LHCN-M2 (cell line): ENCODE results near the gene ARF6. TPM values are rescaled to one million over a fixed set of nuclear protein-coding genes. Genes with fewer than 3 reads are reported as not detected.

Experiments used
- DNase-seq: peaks from one replicate; pipeline ENCODE4 v3.0.0-alpha.2; 2012; ENCODE audit warnings: low read depth
- total RNA-seq: library from RNA; depleted of rRNA; stranded (reverse); fragments of >200 nt; gene quantifications from 2 replicates; pipeline ENCODE4 v1.2.3, GENCODE V29; 2014; rRNA removed

Gene ARF6
- total RNA-seq, 1 experiment from 2014 or later: 73.2 TPM

DNA sequence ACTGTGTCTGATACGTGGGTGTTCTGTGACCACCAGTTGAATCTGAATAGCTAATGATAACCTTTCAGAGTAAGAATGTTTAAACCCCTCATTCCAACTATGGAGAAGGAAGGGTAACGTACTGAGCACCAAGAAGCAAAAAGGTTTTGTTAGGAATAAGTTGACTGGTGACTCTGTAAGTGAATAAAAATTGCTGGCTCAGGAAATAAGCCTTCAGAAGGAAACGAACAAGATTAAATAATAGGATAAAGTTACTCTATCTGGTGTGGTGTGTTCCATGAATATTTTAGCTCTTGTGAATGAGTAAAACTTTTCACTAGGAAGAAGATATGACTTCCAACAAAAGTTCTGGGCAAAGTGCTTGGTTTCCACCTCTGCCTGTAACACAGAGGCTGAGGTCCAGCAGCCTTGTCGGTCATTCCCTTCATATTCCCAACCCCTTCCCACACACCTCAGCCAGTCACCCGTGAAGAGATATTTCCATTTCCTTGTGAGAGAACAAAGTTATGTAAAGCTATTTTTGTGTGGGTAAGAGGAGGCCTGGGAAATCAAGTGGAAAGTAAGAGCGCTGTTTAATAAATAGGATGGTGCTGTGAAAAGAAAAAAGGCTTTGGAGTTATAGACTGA is 47.1 kb downstream of the ARF6 start:
- no peak for DNase-seq

DNA sequence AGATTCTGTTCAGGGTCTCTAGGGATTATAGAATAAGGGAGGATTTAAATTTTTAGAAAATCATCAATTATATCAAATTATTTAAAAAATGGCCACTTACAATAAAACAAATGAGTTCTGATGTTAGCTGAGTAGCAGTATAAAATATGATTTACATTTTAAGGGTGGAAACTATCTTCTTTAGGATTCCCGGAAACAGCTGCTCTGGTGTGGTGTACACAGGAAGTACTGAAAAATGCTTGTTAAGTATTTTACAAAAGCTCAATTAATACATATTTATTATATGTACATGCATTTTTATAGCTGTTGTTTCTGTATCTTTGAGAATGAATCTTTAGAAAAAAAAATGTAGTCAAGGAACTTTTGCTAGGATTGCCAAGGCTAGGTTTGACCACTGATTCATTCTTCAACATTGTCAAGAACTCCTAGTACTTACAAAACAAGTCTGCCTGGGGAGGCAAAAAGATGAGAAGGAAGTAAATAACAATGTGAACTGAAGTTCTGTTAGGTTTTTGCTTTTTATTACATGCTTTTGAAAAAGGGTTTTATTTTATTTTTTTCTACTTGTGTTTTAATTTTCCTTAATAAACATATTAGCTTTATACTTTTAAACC is 48.0 kb downstream of the ARF6 start:
- peak; percentile 49 for DNase-seq

DNA sequence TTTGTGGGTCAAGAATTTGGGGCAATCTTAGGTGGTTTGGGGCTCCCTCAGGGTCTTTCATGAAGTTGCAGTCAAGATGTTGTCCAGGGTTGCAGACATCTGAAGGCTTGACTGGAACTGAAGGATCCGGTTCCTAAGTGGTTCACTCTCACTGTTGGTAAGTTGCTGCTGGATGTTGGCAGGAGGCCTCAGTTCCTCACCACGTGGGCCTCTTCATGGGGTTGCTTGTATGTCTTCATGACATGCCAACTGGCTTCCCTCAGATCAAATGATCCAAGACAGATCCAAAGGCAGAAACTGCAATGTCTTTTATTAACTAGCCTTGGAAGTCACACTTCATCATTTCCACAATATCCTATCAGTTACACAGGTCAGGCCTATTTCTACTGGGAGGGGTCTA is 49.2 kb downstream of the ARF6 start:
- DNase-seq: no peak

DNA sequence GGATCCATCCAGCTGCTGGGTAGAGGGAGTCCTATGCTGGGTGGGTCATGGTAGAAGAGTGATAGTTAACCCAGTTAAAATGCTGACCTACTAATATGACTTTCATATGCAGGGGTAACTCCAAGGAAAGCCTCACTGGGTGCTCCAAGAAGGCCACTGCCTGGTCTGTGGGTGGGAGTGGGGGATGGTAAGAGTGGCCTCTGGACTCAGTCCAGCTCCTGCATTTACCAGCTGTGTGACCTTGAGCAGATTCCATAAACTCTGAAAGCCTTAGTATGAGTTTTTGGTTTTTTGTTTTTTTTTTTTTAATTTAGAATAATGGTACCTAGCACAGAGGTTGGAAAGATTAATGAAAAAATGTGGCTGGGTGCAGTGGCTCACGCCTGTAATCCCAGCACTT is 51.6 kb downstream of the ARF6 start:
- DNase-seq: no peak

- DNase-seq: no peak
Observed at GRCh38 chr14:49945448-49946319, 52.8 kb downstream of the ARF6 start.

Other genes starting within 250 kb of the ARF6 start
- gene POLE2, start 204.9 kb upstream of the ARF6 start, total RNA-seq: 26.5 and 29.1 TPM in 2 replicates
- gene KLHDC1, start 200.0 kb upstream of the ARF6 start, total RNA-seq: 1.9 and 2.1 TPM in 2 replicates
- gene KLHDC2, start 124.9 kb upstream of the ARF6 start, total RNA-seq: 37.7 and 48.0 TPM in 2 replicates
- gene NEMF, start 40.3 kb upstream of the ARF6 start, total RNA-seq: 37.3 and 49.0 TPM in 2 replicates
- 8.3 and 8.4 TPM in 2 replicates for gene VCPKMT, start 223.5 kb downstream of the ARF6 start, total RNA-seq